Fibroblast of the aortic adventitia (primary cell): ENCODE data around the gene BICD2. TPM values are rescaled to one million over a fixed set of nuclear protein-coding genes. Genes with fewer than 3 reads are reported as not detected.

Experiments used
- DNase-seq: peaks from one replicate; pipeline ENCODE4 v3.0.0-alpha.2; 2010; ENCODE audit warnings: low read depth
- H3K4me3 ChIP-seq: 2 replicates; pipeline ENCODE4 v1.5.1; 2011; ENCODE audit warnings: low read depth, mild to moderate bottlenecking, control low read depth, low read length, moderate library complexity
- CTCF ChIP-seq: IDR thresholded peaks from 2 replicates; pipeline ENCODE4 v1.5.1; 2011; ENCODE audit warnings: mild to moderate bottlenecking, low read length, control low read depth, inconsistent platforms; ENCODE audit not compliant: insufficient read depth
- total RNA-seq: library from RNA; depleted of rRNA; stranded (reverse); fragments of >200 nt; gene quantifications from 2 replicates; pipeline ENCODE4 v1.2.3, GENCODE V29; 2012; ENCODE audit warnings: low replicate concordance

Gene BICD2
- total RNA-seq, 1 donor: 39.7 TPM

- no peak overlapping the region for H3K4me3 ChIP-seq
- no peak for TF ChIP-seq CTCF
- no peak for DNase-seq
Observed at GRCh38 chr9:92709240-92709639, 55.4 kb downstream of the BICD2 start.

- no peak for DNase-seq
- no peak overlapping the region for H3K4me3 ChIP-seq
- TF ChIP-seq CTCF: no peak
Observed at GRCh38 chr9:92707530-92707929, 57.1 kb downstream of the BICD2 start.

GRCh38 chr9:92706218-92706940 lies 58.3 kb downstream of the BICD2 start:
- H3K4me3 ChIP-seq: no peak overlapping the region
- no peak for DNase-seq
- peak; percentile 37 for TF ChIP-seq CTCF

- no peak overlapping the region for H3K4me3 ChIP-seq
- TF ChIP-seq CTCF: no peak
- DNase-seq: no peak
Observed at GRCh38 chr9:92704528-92704927, 60.1 kb downstream of the BICD2 start.

GRCh38 chr9:92696619-92697018 lies 68.0 kb downstream of the BICD2 start:
- no peak for DNase-seq
- no peak for TF ChIP-seq CTCF
- no peak overlapping the region for H3K4me3 ChIP-seq

- TF ChIP-seq CTCF: peak; percentile 33
- no peak for DNase-seq
Observed at GRCh38 chr9:92686954-92687353, 77.7 kb downstream of the BICD2 start.

GRCh38 chr9:92685022-92685421 lies 79.6 kb downstream of the BICD2 start:
- no peak for TF ChIP-seq CTCF
- H3K4me3 ChIP-seq: no peak overlapping the region
- no peak for DNase-seq

More at GRCh38 chr9:92686954-92687353, 77.7 kb downstream of the BICD2 start:
- no peak overlapping the region for H3K4me3 ChIP-seq
